ENCODE data around the gene TARDBP. TPM values are rescaled to one million over a fixed set of nuclear protein-coding genes. Genes with fewer than 3 reads are reported as not detected.

TARDBP gene
- total and polyA plus RNA-seq, 9 of the 15 experiments (the other 6 are each of a cell fraction or from before 2014, with no cell fraction given) = 122 to 515 (median 243) TPM

GRCh38 chr1:11054666-11055065, 42.2 kb downstream of the TARDBP start:
- intact Hi-C loops (cut with micrococcal nuclease) (no loop called here), in situ Hi-C loops (cut with MboI) (no loop called here)
- Histone ChIP-seq H3K9me3 (replicated peaks; ENCODE audit: control insufficient read depth, insufficient read depth, low read depth, low read length) (no peaks in the 10 kb centered on the region), H3K27ac (ENCODE audit: extremely low read depth, low read depth, low read length) (no peak overlapping the region), H2AFZ (ENCODE audit: low read depth, low read length) (no peak overlapping the region), H3K9ac (ENCODE audit: insufficient read depth in 1 of 2, low read depth in 2 of 2, low read length in 2 of 2) (peak overlapping the region in 1 of 2 experiments; percentile 36; a peak in 1 of 4 replicates), H3K27me3 (ENCODE audit: control insufficient read depth in 2 of 2, insufficient read depth in 2 of 2, low read length in 2 of 2) (no peaks in the 10 kb centered on the region), H3K4me2 (ENCODE audit: insufficient read depth, low read length) (no peak overlapping the region), H3K4me1 (replicated peaks in 1 of 2; ENCODE audit: control insufficient read depth in 2 of 2, insufficient read depth in 2 of 2, low read length in 2 of 2) (peaks cover 3 to 67% of the 10 kb centered on the region in 2 experiments; a peak in 3 of 5 replicates), H3K9me1 (ENCODE audit: control insufficient read depth, insufficient read depth, low read length) (peaks cover 4% of the 10 kb centered on the region), H3K36me3 (ENCODE audit: control insufficient read depth, insufficient read depth, low read length) (peaks cover 42% of the 10 kb centered on the region; the same call in 2 of the 3 replicates), H3K79me2 (ENCODE audit: control insufficient read depth, insufficient read depth, low read length) (peaks cover 21% of the 10 kb centered on the region), H4K20me1 (replicated peaks; ENCODE audit: control insufficient read depth, insufficient read depth, low read length) (peaks cover 14% of the 10 kb centered on the region), H3K4me3 (no peak overlapping the region)
- DNase-seq (ENCODE audit: extremely low read depth in 1 of 4, low spot score in 3 of 4) (no peak), ATAC-seq (no peak), FAIRE-seq (no peak)
- TF ChIP-seq RBFOX2 (IDR thresholded peaks at IDR 0.05; ENCODE audit: low read depth, low read length) = peak; percentile 26; the same call in 1 of the 2 replicates
- TF ChIP-seq PYGO2 (tag; IDR thresholded peaks at IDR 0.05) = no peak
- ChIA-PET POLR2A (interaction anchor here (0.6 kb wide), 1 partner anchor 16 kb away, joined by 4 read pairs; no protein-coding TSS in a partner anchor), CTCF (ENCODE audit: low intra/inter-chr PET ratio) (no interaction called here)
- WGBS (ENCODE audit: insufficient coverage, low coverage, missing lambda C conversion rate) = 96% methylated on average over 16 of the region's 22 CpGs
- BruUV-seq (replicated peaks) = no TSS peak

GRCh38 chr1:11055676-11056075, 43.2 kb downstream of the TARDBP start:
- no peak overlapping the region for H2AFZ ChIP-seq (ENCODE audit: low read depth, low read length)
- CTCF ChIA-PET (ENCODE audit: low intra/inter-chr PET ratio) = interaction anchor here (0.6 kb wide), 1 partner anchor 360 kb away, joined by 3 read pairs; no protein-coding TSS in a partner anchor
- TF ChIP-seq POLR2G (IDR thresholded peaks at IDR 0.05; ENCODE audit: low read depth, low read length) (0 out of 2 replicates have a peak, but pooled peaks have one; percentile 44), ZBTB26 (CRISPR knock-in tag; IDR thresholded peaks at IDR 0.05) (no peak)
- BruUV-seq (replicated peaks) = no TSS peak
- no peak overlapping the region for H3K4me3 ChIP-seq
- POLR2A ChIA-PET = interaction anchor here (0.6 to 1.3 kb wide), 3 partner anchors 9 to 43 kb away, joined by 3 read pairs; partner anchors contain the start of genes EXOSC10 and MASP2
- peaks cover 4% of the 10 kb centered on the region for H3K9me1 ChIP-seq (ENCODE audit: control insufficient read depth, insufficient read depth, low read length)
- DNase-seq (ENCODE audit: extremely low read depth in 1 of 4, low spot score in 3 of 4) (no peak), ATAC-seq (no peak), FAIRE-seq (no peak)
- H3K79me2 ChIP-seq (ENCODE audit: control insufficient read depth, insufficient read depth, low read length) = peaks cover 28% of the 10 kb centered on the region
- no peak overlapping the region for H3K4me2 ChIP-seq (ENCODE audit: insufficient read depth, low read length)
- H3K36me3 ChIP-seq (ENCODE audit: control insufficient read depth, insufficient read depth, low read length) = peaks cover 42% of the 10 kb centered on the region; the same call in 2 of the 3 replicates
- H3K9me3 ChIP-seq (replicated peaks; ENCODE audit: control insufficient read depth, insufficient read depth, low read depth, low read length) = no peaks in the 10 kb centered on the region
- peaks cover 3 to 71% of the 10 kb centered on the region in 2 experiments; a peak in 3 of 5 replicates for H3K4me1 ChIP-seq (replicated peaks in 1 of 2; ENCODE audit: control insufficient read depth in 2 of 2, insufficient read depth in 2 of 2, low read length in 2 of 2)
- no peak overlapping the region for H3K27ac ChIP-seq (ENCODE audit: extremely low read depth, low read depth, low read length)
- peaks cover 14% of the 10 kb centered on the region for H4K20me1 ChIP-seq (replicated peaks; ENCODE audit: control insufficient read depth, insufficient read depth, low read length)
- intact Hi-C loops (cut with micrococcal nuclease) = no loop called here
- in situ Hi-C loops (cut with MboI) = no loop called here
- WGBS (ENCODE audit: insufficient coverage, low coverage, missing lambda C conversion rate) = 93% methylated on average over 7 of the region's 12 CpGs
- no peaks in the 10 kb centered on the region for H3K27me3 ChIP-seq (ENCODE audit: control insufficient read depth in 2 of 2, insufficient read depth in 2 of 2, low read length in 2 of 2)
- peak overlapping the region in 1 of 2 experiments; percentile 74; a peak in 1 of 4 replicates for H3K9ac ChIP-seq (ENCODE audit: insufficient read depth in 1 of 2, low read depth in 2 of 2, low read length in 2 of 2)

All from K562 (cell line).